ENCODE results near the gene EGFLAM. TPM values are rescaled to one million over a fixed set of nuclear protein-coding genes. Genes with fewer than 3 reads are reported as not detected.

The EGFLAM gene
- total RNA-seq, 1 donor from 2014 or later, result 2.1 TPM

DNA sequence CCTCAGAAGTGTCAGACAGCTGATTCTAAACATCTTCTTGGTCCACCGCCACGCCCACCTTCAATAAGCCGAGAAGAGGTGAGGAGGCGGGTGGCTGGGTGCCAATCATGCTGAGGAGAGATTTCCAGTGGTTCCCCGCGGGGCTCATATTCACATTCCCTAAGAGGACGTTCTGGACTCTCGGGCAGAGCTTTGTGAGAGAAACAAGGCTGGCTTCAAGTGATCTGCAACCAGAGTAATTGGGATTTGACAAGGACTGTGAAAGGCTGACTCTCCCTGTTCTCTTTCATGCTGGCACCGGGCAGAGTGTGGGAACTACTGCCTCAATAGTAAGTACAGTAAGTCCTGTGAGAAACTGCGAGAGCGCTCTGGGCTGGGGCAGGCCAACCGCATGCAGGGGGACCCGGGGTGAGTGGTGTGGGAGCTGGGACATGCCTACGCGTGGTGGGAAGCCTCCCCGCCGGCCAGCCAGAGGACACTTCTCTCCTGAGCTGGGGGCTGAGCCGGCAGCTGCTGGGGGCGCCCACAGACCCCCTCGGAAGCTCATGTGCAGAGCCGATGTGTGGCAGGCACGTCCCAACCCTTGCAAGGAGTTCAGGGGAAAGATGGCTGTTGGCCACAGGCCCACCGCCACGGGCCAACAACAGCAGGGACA is 187.1 kb downstream of the EGFLAM start:
- no peaks in the 10 kb centered on the region for H3K36me3 ChIP-seq
- DNase-seq, result peak; percentile 76
- peak overlapping the region; percentile 12 for H3K4me3 ChIP-seq
- peaks cover 5% of the 10 kb centered on the region for H3K27me3 ChIP-seq
- no peak overlapping the region for H3K27ac ChIP-seq
- no peaks in the 10 kb centered on the region for H3K9me3 ChIP-seq
- H3K4me1 ChIP-seq, result no peaks in the 10 kb centered on the region
- TF ChIP-seq, protein P1, sequence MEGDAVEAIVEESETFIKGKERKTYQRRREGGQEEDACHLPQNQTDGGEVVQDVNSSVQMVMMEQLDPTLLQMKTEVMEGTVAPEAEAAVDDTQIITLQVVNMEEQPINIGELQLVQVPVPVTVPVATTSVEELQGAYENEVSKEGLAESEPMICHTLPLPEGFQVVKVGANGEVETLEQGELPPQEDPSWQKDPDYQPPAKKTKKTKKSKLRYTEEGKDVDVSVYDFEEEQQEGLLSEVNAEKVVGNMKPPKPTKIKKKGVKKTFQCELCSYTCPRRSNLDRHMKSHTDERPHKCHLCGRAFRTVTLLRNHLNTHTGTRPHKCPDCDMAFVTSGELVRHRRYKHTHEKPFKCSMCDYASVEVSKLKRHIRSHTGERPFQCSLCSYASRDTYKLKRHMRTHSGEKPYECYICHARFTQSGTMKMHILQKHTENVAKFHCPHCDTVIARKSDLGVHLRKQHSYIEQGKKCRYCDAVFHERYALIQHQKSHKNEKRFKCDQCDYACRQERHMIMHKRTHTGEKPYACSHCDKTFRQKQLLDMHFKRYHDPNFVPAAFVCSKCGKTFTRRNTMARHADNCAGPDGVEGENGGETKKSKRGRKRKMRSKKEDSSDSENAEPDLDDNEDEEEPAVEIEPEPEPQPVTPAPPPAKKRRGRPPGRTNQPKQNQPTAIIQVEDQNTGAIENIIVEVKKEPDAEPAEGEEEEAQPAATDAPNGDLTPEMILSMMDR (IDR thresholded peaks at IDR 0.05), result no peak
- intact Hi-C loops (cut with DNase I), result no loop called here
- ATAC-seq, result peak; percentile 6

DNA sequence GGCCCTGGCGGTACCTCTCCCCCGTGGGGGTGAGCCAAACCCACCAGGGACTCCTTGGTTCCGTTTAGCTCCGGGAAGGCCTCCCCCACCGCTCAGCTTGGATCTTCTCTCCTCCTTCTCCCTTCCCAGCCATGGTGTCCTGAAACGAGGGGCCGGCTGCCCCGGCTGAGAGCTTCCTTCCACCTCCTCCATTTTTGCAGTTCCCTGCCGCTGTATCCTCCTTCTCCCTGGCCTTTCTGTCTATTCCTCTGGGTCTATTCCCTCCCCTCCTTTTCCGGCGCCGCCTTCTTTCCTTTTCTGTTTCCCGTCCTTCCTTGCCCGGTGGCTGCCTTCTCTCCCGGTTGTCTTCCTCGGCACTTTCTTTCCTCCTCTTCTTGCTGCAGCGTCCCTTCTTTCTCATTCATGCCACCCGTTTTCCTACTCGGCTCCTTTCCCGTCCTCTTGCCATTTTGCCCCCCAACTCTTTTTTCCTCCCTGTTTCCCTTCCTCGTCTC is 187.7 kb downstream of the EGFLAM start:
- no peak for DNase-seq
- Histone ChIP-seq H3K9me3 (no peaks in the 10 kb centered on the region), H3K4me1 (no peaks in the 10 kb centered on the region), H3K36me3 (no peaks in the 10 kb centered on the region), H3K27ac (no peak overlapping the region), H3K27me3 (peaks cover 5% of the 10 kb centered on the region), H3K4me3 (peak overlapping the region; percentile 12)
- intact Hi-C loops (cut with DNase I), result no loop called here
- TF ChIP-seq, protein P1 (IDR thresholded peaks at IDR 0.05), result no peak
- no peak for ATAC-seq

DNA sequence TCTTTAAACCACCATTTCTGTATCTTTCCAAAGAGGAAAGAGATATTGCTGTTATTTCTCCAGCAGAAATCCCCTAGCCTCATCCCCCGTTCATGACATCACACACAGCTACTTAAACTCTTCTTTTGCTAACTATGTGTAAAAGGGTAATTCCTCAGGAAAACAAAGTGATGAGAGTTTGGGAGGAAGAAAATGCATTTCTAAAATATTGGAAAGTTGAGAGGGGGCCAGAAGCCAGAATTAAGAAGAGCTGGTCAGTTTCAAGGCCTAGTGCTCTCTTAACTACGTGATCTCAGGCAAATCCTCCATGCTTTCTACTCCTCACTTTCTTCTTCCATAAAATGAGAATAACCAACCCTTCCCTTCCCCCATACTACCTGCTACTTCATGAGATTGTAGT is 188.7 kb downstream of the EGFLAM start:
- Histone ChIP-seq H3K27ac (no peak overlapping the region), H3K9me3 (no peaks in the 10 kb centered on the region), H3K4me1 (no peaks in the 10 kb centered on the region), H3K36me3 (no peaks in the 10 kb centered on the region), H3K27me3 (peaks cover 5% of the 10 kb centered on the region), H3K4me3 (no peak overlapping the region)
- DNase-seq (no peak), ATAC-seq (no peak)
- TF ChIP-seq, protein P1 (IDR thresholded peaks at IDR 0.05), result no peak
- intact Hi-C loops (cut with DNase I), result no loop called here

DNA sequence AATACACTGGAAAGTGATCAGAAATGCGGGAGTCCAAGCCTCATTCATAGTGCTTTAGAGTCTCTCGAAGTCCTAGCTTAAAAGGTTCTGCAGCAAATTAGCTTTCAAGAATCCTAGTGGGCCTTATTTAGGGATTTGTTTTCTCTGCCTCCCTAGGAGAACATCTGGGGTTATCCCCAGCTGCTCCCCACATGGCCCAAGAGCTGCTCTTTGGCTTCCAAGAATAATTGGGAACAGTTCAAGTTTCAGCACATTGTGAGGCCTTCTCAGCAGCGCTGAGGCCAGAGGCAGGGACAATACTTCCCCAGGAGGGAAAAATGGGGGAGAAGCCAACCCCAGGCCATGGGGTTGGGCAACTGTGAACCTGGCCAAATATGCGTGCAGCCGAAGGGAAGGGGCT is 189.4 kb downstream of the EGFLAM start:
- ATAC-seq (no peak), DNase-seq (no peak)
- intact Hi-C loops (cut with DNase I), result no loop called here
- TF ChIP-seq, protein P1 (IDR thresholded peaks at IDR 0.05), result no peak
- H3K27me3 ChIP-seq, result peaks cover 5% of the 10 kb centered on the region
- no peaks in the 10 kb centered on the region for H3K9me3 ChIP-seq
- H3K4me1 ChIP-seq, result no peaks in the 10 kb centered on the region
- H3K4me3 ChIP-seq, result no peak overlapping the region
- H3K36me3 ChIP-seq, result no peaks in the 10 kb centered on the region
- H3K27ac ChIP-seq, result no peak overlapping the region

DNA sequence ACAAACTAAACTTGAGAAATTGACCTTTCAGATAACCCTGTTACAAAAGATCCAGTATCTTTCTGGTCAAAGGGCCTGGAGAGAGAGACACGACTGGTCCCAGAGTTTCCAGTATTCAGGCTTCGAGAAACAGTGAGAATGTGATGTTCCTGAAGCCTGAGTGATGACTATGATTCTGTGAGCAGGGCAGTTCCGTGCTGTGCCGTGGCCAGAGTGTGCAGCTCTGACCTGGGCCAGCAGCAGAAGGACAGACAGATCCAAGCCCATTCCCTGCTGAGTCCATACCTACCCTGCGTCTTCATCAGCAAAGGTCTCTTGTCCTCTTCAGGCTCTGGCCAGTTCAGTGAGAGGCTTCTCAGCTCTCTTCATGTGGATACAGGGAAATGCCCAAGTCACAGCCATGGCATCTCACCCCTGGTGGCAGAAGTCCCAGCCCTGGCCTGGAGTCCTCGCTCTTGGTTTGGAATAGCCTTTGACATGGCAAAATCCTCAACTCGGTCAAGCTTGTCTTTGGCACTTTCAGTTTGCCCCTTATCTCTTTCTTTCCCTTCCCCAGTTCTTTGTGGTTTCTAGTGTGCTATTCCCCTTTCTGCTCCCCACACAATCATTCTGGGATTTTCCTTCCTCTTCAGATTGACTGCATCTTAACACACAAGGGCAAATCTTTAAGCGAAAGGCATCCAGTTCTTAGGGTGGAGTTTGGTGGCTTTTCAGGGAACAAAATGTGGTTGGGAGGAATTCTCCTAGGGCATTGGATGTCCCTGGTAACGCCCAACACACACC is 190.4 kb downstream of the EGFLAM start:
- H3K9me3 ChIP-seq, result no peaks in the 10 kb centered on the region
- intact Hi-C loops (cut with DNase I), result no loop called here
- peaks cover 5% of the 10 kb centered on the region for H3K27me3 ChIP-seq
- no peak overlapping the region for H3K4me3 ChIP-seq
- DNase-seq (no peak), ATAC-seq (no peak)
- H3K4me1 ChIP-seq, result no peaks in the 10 kb centered on the region
- no peak overlapping the region for H3K27ac ChIP-seq
- TF ChIP-seq, protein P1 (IDR thresholded peaks at IDR 0.05), result no peak
- no peaks in the 10 kb centered on the region for H3K36me3 ChIP-seq
